NCI-H128 (cell line): Measurements from ENCODE around the gene PKM.

Experiments used
- DNase-seq: peaks from one replicate; lab custom pipeline; 2025; ENCODE audit not compliant: unreplicated experiment; lab: John Stamatoyannopoulos, UW

PKM gene

GRCh38 chr15:72161361-72162132, 69.4 kb downstream of the PKM start:
- no peak for DNase-seq

- DNase-seq: no peak
Observed at GRCh38 chr15:72160696-72161245, 70.2 kb downstream of the PKM start.

GRCh38 chr15:72156928-72157327, 74.1 kb downstream of the PKM start:
- no peak for DNase-seq

- DNase-seq: peak; percentile 75
Observed at GRCh38 chr15:72155635-72156616, 75.1 kb downstream of the PKM start.

- peak; percentile 67 for DNase-seq
Observed at GRCh38 chr15:72155003-72155621, 75.9 kb downstream of the PKM start.

- DNase-seq: no peak
Observed at GRCh38 chr15:72154316-72154715, 76.7 kb downstream of the PKM start.

- no peak for DNase-seq
Observed at GRCh38 chr15:72153269-72154000, 77.6 kb downstream of the PKM start.
